ENCODE data around the gene CCDC63. TPM values are rescaled to one million over a fixed set of nuclear protein-coding genes. Genes with fewer than 3 reads are reported as not detected.

CCDC63 gene
- total and polyA plus RNA-seq, 2 donors (not counting 1 experiment from before 2014, with no cell fraction given) = not detected

GRCh38 chr12:110940933-110941332 is 94.1 kb downstream of the CCDC63 start:
- Histone ChIP-seq H3K4me3 (replicated peaks in 1 of 4; ENCODE audit: control extremely low read depth in 1 of 4, insufficient read depth in 1 of 4, low read depth in 3 of 4, low read length in 4 of 4) (no peak overlapping the region), H3K9ac (ENCODE audit: insufficient read depth, low read length) (no peak overlapping the region), H3K4me2 (ENCODE audit: extremely low read depth, insufficient read depth, low read length) (no peak overlapping the region), H3K36me3 (ENCODE audit: control insufficient read depth, insufficient read depth, low read length) (no peaks in the 10 kb centered on the region), H2AFZ (ENCODE audit: low read length) (no peak overlapping the region), H3K27ac (ENCODE audit: insufficient read depth, low read length) (no peak overlapping the region), H3K79me2 (ENCODE audit: control insufficient read depth, insufficient read depth, low read length) (no peaks in the 10 kb centered on the region), H3K4me1 (ENCODE audit: control insufficient read depth, extremely low read depth, insufficient read depth, low read length) (no peaks in the 10 kb centered on the region), H3K9me3 (ENCODE audit: control insufficient read depth, insufficient read depth, low read depth, low read length) (no peaks in the 10 kb centered on the region), H4K20me1 (ENCODE audit: control insufficient read depth, extremely low read depth, insufficient read depth, low read length) (no peaks in the 10 kb centered on the region), H3K27me3 (ENCODE audit: control insufficient read depth, insufficient read depth, low read length) (no peaks in the 10 kb centered on the region)
- no peak for DNase-seq (ENCODE audit: low read depth in 2 of 2)
- TF ChIP-seq EZH2 (IDR thresholded peaks at IDR 0.05; ENCODE audit: low read length, missing control alignments) (no peak), CTCF (conservative IDR thresholded peaks at IDR 0.05 in 1 of 2, IDR thresholded peaks at IDR 0.05 in 1 of 2; ENCODE audit: low read depth in 1 of 2, low read length in 2 of 2) (no peak)

- H2AFZ ChIP-seq (ENCODE audit: low read length) = no peak overlapping the region
- no peaks in the 10 kb centered on the region for H3K36me3 ChIP-seq (ENCODE audit: control insufficient read depth, insufficient read depth, low read length)
- H3K4me2 ChIP-seq (ENCODE audit: extremely low read depth, insufficient read depth, low read length) = no peak overlapping the region
- H4K20me1 ChIP-seq (ENCODE audit: control insufficient read depth, extremely low read depth, insufficient read depth, low read length) = no peaks in the 10 kb centered on the region
- no peaks in the 10 kb centered on the region for H3K4me1 ChIP-seq (ENCODE audit: control insufficient read depth, extremely low read depth, insufficient read depth, low read length)
- DNase-seq (ENCODE audit: low read depth in 2 of 2) = no peak
- no peak overlapping the region for H3K27ac ChIP-seq (ENCODE audit: insufficient read depth, low read length)
- no peak overlapping the region for H3K9ac ChIP-seq (ENCODE audit: insufficient read depth, low read length)
- TF ChIP-seq EZH2 (IDR thresholded peaks at IDR 0.05; ENCODE audit: low read length, missing control alignments) (no peak), CTCF (conservative IDR thresholded peaks at IDR 0.05 in 1 of 2, IDR thresholded peaks at IDR 0.05 in 1 of 2; ENCODE audit: low read depth in 1 of 2, low read length in 2 of 2) (no peak)
- no peaks in the 10 kb centered on the region for H3K9me3 ChIP-seq (ENCODE audit: control insufficient read depth, insufficient read depth, low read depth, low read length)
- H3K79me2 ChIP-seq (ENCODE audit: control insufficient read depth, insufficient read depth, low read length) = no peaks in the 10 kb centered on the region
- no peak overlapping the region for H3K4me3 ChIP-seq (replicated peaks in 1 of 4; ENCODE audit: control extremely low read depth in 1 of 4, insufficient read depth in 1 of 4, low read depth in 3 of 4, low read length in 4 of 4)
- no peaks in the 10 kb centered on the region for H3K27me3 ChIP-seq (ENCODE audit: control insufficient read depth, insufficient read depth, low read length)
Observed at GRCh38 chr12:110941391-110941790, 94.6 kb downstream of the CCDC63 start.

- no peak overlapping the region for H3K27ac ChIP-seq (ENCODE audit: insufficient read depth, low read length)
- H3K79me2 ChIP-seq (ENCODE audit: control insufficient read depth, insufficient read depth, low read length) = no peaks in the 10 kb centered on the region
- no peak overlapping the region for H3K9ac ChIP-seq (ENCODE audit: insufficient read depth, low read length)
- no peaks in the 10 kb centered on the region for H3K4me1 ChIP-seq (ENCODE audit: control insufficient read depth, extremely low read depth, insufficient read depth, low read length)
- H3K27me3 ChIP-seq (ENCODE audit: control insufficient read depth, insufficient read depth, low read length) = no peaks in the 10 kb centered on the region
- TF ChIP-seq EZH2 (IDR thresholded peaks at IDR 0.05; ENCODE audit: low read length, missing control alignments) (no peak), CTCF (conservative IDR thresholded peaks at IDR 0.05 in 1 of 2, IDR thresholded peaks at IDR 0.05 in 1 of 2; ENCODE audit: low read depth in 1 of 2, low read length in 2 of 2) (no peak)
- no peak overlapping the region for H2AFZ ChIP-seq (ENCODE audit: low read length)
- no peaks in the 10 kb centered on the region for H3K36me3 ChIP-seq (ENCODE audit: control insufficient read depth, insufficient read depth, low read length)
- no peak overlapping the region for H3K4me3 ChIP-seq (replicated peaks in 1 of 4; ENCODE audit: control extremely low read depth in 1 of 4, insufficient read depth in 1 of 4, low read depth in 3 of 4, low read length in 4 of 4)
- no peaks in the 10 kb centered on the region for H4K20me1 ChIP-seq (ENCODE audit: control insufficient read depth, extremely low read depth, insufficient read depth, low read length)
- H3K9me3 ChIP-seq (ENCODE audit: control insufficient read depth, insufficient read depth, low read depth, low read length) = no peaks in the 10 kb centered on the region
- no peak overlapping the region for H3K4me2 ChIP-seq (ENCODE audit: extremely low read depth, insufficient read depth, low read length)
- no peak for DNase-seq (ENCODE audit: low read depth in 2 of 2)
Observed at GRCh38 chr12:110943373-110943772, 96.6 kb downstream of the CCDC63 start.

All from fibroblast of lung (primary cell).